ENCODE results near the gene EMP3. TPM values are rescaled to one million over a fixed set of nuclear protein-coding genes. Genes with fewer than 3 reads are reported as not detected.
A peak's percentile ranks its signal among the peaks of the same experiment; 100 is the strongest.
"Not testable (repeated sequence)": the region's sequence is repeated elsewhere in the genome, so short reads cannot be mapped to it uniquely, and the experiment has no call there.

EMP3 gene
- total RNA-seq, 1 experiment from 2014 or later: 67.5 TPM

DNA sequence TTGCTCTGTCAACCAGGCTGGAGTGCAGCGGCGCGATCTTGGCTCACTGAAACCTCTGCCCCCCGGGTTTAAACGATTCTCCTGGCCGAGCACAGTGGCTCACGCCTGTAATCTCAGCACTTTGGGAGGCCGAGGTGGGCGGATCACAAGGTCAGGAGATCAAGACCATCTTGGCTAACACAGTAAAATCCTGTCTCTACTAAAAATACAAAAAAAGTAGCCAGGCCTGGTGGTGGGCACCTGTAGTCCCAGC is 7.7 kb upstream of the EMP3 start:
- not testable (repeated sequence) for DNase-seq (ENCODE audit: low spot score)

DNA sequence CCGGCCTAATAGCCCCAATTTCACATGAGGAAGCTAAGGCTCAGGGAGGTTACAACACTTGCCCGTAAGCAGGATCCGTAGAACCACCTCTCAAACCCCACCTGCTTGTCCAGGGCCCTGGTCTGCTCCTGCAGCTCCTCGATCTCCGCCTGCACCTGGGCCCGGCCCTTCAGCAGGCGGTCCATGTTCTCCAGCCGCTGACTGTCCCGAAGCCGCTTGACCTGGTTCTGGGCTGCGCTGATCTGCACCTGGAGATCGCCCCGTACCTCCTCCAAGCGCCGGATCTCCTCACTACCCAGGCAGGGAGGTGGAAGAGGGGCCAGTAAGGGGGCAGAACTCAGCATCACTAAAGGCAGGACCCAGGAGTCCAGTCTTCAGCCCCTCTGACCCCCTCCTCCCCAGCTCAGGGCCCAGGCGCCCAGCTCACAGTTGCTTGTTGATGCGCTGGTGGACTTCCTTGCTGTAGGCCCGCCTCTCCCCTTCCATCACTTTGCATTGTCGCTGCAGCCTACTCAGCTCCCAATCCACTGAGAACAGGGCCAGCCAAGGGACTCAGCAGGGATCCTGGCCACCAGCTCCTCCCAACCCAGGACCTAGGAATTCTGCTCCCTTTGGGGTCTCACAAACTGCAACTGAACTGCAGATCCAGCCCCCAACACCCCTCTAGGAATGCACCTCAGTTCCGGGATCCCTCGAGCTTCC is 6.9 kb upstream of the EMP3 start:
- DNase-seq (ENCODE audit: low spot score): no peak

DNA sequence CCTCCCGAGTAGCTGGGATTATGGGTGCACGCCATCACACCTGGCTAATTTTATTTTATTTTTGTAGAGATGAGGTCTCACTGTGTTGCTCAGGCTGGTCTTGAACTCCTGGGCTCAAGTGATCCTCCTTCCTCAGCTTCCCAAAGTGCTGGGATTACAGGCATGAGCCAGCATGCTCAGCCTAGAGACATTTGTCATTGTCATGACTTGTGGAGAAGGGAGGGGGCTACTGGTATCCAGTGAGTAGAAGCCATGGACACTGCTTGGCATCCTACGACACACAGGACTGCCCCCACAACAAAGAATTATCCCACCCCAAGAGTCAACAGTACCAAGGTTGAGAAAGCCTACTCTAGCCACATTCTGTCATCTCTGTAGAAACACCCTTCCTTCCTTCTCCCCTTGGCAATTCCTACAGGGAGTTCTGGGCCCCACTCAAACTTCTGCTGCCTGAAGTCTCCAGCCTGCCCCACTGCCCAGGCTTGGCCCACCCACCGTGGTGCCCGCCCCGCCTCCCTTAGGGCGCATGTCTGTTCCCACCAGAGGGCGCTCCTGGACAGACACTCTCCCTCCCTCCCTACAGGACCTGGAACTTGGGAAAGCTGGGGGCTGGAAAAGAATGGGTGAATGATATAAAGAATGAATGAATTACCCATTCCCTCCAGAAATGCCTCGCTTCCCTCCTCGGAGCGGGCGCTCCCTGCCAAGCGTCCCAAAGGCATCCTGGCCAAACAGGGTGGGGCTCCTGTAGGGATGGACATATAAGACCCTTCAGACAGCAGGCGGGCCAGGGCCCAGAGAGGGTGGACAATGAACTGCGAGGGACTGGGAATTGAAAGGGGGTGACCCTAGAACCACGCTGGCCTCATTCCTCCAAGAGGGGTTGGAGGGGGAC is 5.5 kb upstream of the EMP3 start:
- DNase-seq (ENCODE audit: low spot score): peak; percentile 50

DNA sequence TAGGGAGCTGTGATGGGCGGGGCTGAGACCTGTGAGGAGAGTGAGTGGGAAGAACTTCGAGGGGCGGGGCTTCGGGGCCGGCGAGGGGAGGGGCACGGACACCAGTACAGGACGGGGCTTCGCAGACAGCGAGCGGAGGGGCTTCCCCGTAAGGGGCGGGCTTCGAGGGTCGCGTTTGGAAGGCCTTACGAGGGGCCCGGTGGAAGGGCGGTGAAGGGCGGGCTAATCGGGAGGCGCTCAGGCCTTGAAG is 4.1 kb upstream of the EMP3 start:
- DNase-seq (ENCODE audit: low spot score): peak; percentile 68

DNA sequence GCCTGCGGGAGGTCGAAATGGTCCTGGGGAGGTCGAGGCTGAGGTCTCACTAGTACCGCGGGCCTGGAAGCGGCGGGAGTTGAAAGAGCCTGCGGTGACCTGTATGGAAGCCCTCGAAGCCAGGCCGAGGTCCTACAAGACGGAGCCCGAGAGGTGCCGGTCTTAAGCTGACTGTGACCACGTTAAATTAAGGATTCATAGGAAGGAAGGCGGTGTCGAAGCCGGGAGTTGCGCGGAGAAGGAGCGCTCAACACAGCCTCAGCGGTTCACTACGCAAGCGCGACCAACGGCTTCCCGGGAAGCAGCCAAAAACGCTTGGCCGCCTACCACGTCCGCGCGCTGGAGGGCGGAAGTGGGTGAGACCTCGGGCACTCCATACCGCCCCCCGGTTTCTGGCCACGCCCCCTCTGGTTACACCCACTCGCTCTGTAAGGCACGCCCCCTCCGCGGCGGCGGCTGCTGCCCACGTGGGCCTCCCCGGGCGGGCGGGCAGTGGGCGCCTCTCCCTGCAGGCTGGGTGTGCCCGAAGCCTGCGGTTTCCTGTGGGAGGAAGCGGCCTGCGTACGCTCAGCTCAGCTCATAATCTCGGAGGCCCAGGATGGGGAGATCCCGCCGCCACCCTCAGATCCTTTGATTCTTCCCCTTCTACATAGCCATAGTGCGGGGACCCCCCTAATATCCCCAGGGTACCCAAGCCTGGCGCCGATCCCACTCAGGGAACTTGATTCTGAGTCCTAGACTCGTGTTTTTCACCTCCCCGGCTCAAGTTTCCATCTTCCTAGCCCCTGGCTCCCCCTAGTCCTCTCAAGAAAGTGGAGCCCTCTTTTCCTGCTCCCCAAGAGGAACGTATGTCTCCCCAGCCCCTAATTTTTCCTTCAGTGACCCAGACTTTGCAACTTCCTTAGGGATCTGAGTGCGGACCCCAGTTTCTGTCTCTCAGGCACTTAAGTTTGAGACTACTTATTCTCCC is 3.4 kb upstream of the EMP3 start:
- DNase-seq (ENCODE audit: low spot score): peak; percentile 88

DNA sequence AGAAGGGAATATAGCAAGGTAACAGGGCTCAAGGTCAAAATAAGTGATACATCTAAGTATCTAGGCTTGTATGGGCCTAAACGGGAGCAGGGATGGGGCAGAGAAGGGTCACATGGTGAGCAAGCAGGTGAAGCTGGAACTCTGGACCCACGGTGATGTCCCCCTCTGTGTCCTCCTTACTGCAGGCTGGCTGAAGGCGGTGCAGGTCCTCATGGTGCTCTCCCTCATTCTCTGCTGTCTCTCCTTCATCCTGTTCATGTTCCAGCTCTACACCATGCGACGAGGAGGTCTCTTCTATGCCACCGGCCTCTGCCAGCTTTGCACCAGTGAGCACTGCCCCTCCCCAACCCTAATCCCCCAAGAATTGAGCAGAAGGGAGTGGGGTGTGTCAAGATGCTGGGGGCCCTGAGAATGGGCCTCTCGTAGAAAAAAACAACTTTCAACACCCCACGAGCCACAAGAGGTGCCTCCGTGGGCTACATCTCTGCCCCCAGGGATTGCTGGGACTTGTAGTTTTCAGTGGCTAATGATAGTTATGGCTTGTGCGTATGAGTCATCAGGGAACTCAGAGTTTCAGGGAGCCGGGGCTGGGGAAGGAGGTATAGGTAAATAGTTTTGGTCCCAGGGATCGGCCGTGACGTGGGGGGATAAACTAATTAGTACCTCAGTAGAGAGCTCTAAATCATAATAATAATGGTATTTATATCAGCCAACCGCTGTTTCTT is 4.0 kb downstream of the EMP3 start:
- DNase-seq (ENCODE audit: low spot score): no peak

DNA sequence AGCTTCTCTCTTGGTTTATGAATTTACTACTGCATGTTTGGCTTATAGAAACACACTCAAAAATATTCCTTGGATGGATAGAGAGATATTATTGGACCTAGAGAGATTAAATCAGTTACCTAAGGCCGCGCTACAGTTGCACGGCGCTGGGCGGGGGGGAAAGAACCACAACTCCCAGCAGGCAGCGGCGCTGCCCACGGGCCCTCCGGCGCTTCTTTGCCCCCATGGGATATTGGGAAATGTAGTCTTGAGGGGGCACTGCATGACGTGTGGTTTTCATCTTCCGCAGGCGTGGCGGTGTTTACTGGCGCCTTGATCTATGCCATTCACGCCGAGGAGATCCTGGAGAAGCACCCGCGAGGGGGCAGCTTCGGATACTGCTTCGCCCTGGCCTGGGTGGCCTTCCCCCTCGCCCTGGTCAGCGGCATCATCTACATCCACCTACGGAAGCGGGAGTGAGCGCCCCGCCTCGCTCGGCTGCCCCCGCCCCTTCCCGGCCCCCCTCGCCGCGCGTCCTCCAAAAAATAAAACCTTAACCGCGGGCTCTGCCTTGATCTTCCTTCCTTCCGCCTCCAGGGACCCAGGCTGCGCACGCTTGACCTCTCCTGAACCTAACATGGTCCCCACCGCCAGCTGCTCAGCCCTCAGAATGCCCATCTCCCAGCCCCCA is 4.8 kb downstream of the EMP3 start:
- DNase-seq (ENCODE audit: low spot score): no peak

DNA sequence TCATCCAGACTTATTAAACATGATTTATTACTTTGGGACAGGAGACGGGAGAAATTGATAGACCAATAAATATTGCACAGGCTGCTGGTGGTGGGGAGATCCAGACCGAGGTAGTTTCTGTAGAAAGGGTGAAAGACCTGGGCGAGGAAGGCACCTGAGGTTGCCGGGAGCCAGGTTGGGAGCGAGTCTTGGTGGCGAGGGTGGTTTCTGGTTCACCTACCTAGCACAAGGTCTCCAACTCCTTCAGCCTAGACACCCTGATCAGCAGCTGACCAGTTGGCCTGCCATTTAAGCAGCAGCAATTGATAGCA is 7.0 kb downstream of the EMP3 start:
- DNase-seq (ENCODE audit: low spot score): no peak

DNA sequence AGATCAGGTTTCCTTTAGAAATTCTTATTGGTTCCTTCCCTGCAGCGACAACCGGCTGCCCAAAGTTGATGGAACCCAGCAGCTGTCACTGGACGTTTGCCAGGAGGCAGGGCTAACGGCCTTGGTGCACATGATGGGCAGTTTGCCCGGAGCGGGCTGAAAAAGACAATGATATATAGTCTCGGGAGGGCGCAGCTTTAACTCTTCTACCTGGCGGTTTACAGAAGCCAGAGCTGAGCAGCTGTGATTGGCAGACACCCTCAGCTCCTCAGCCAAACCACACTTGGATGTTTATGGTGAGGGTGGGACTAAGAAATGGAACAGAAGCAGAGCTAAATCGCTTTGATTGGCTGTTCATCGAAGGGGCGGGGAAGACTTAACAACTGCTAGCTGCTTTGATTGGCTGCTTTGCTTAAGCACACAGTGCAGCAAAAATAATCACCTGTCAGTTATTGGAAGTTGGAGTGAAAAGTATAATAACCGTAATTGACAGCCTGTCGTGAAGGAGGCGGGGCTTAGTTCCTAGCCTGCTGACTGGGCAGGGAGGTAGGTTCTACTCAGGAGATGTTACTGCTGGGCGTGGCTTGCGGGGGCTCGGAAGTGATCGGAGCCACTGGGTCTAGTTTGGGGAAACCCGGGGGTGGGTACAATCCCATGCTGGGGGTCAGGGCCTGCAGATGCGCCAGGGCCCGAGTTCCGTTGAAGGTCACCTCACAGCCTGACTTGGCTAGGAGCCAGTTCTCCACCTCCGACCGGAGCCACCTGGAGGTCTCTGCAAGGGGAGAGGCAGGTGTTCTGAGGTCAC is 7.5 kb downstream of the EMP3 start:
- DNase-seq (ENCODE audit: low spot score): peak; percentile 93

DNA sequence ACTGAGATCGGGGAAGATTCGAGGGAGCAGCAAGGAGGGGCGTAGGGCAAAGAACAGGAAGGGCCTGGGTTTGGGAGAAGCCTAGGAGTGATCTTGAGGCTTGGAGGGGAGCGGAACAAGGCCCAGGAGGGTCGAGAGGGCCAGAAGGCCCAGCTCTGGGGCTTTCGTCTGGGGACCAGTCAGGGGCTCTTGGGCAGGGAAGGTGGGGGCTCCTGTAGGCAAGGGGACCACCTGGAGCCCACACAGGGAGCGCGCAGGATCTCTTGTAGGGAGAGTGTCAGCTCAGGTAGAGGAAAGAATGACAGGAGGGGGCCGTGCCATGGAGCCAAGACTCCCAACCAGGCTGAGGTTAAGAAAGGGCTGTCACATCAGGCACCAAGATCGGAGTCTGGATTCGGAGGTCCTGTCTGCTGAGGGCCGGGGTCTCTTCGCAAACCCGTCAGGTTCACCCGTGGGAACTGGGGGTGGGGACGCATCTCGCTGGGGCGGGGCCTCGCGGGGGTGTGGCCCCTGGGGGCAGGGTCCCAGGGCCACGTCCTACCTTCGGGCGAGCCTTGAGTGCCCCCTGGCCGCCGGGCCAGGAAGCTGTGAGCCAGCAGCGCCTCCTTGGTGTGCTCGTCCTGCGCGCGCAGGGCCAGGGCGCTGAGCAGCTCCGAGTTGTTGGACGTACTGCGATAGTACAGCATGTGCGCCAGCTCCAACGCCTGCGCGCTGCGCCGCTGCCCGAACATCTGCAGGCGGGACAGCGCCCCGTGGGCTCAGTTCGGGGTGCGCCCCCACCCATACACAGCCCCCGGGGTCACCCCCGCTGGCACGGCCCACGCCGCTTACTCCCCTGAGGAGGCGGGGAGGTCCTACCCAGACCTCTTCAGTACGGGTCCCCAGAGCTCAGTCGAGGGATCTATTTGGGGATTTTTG is 8.4 kb downstream of the EMP3 start:
- peak; percentile 44 for DNase-seq (ENCODE audit: low spot score)

DNA sequence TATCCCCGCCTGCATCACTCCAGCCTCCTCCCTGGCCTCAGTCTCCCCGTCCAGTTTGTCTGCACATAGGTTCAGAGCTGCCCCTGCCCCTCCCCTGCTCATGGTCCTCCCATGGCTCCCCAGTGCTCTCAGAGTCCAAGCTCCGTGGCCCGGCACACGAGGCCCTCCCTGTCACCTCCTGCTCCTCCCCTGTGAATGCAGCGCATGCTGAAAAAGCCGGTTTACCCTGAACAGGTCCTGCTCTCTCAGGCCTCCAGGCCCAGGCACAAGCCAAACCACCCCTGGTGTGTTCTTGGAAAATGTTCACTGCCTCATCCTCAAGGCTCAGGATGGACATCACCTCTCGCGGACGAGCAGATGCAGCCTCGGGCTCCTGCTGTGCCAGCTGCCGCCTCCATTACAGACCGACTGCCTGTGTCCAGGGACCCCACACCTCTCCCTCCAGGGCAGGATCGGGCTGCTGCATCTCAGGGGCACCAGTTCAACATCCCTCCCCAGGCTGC is 13.0 kb downstream of the EMP3 start:
- DNase-seq (ENCODE audit: low spot score): no peak

DNA sequence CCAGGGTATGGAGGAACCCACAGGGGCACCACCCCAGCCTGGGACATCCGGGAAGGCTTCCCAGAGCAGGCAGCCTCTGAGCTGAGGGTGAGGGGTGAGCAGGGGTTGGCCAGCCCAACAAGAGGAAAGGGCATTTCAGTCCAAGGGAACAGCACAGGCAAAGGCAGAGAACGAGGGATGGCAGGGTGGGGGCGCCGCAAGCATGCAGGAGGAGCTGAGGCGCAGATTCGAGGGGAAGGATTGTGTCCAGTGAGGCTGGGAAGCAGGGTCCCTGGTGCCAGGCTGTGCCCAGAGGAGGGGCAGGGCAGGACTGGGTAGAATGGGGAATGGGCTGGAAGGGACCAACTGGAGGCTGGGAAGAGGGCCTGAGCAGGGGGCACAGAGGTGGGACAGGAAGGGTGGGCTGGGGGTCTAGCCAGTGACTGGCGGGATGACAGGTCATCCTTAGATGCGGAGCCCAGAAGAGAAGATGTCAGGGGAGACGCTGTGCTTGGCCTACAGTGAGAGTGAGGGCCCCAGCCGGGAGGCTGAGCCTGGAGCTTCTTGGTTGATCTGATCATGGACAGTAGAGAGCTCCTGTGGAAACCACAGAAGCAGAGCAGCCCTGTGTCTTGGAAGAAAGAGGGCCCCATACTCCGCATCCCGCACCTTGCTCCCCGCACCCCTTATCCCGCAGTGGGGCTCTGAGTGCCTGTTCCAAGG is 13.6 kb downstream of the EMP3 start:
- no peak for DNase-seq (ENCODE audit: low spot score)

DNA sequence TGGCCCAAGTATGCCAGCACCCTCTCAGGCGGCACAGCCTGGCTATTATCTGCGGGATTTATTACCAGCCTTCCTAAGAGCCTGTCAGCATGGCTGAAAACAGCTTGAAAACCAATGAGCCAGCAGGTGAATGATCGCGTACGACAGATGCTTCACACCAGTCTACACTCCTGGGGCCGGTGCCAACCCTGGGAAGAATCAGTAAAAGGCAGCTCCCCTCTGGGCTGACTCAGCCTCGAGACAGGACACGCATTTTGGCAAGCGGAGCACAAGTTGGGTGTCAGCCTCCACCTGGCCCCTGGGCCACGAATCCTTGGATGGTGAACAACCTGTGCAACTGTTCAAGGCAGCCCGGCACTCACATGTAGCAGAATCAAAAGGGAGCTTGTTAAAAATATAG is 15.6 kb downstream of the EMP3 start:
- DNase-seq (ENCODE audit: low spot score): peak; percentile 69

DNA sequence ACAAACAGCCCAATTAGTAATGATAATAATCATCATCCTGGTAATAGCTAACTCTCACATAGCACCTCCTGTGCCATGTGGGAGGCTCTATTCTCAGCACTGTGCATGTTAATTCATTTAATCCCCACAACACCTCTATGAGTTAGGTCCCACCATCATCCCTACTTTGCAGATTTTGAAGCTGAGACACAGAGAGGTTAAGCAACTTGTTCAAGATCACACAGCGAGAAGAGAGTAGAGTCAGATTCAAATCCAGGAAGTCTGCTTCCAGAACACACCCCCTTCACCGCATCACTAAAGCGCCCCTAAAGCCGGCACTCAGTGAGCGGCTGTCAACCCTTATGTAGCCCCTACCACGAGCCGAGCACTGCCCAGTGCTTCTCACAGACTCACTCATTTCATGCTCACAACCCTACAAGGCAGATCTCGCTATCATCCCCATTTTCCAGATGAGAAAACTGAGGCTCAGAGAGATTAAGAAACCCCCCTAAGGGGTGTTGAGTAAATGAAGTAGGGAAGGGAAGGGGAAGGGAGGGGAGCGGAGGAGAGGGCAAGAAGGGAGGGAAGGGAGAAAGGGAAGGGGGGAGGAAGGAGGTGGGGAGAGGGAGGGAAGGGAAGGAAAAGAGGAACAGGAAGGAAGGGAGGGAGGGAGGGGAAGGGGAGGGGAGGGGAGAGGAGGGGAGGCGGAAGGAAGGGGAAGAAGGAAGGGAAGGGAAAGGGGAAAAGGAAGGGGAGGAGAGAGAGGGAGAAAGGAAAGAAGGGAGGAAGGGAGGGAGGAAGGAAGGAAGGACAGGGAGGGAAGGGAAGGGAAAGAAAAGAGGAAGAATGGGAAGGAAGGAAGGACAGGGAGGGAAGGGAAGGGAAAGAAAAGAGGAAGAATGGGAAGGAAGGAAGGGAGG is 16.4 kb downstream of the EMP3 start:
- DNase-seq (ENCODE audit: low spot score): no peak

DNA sequence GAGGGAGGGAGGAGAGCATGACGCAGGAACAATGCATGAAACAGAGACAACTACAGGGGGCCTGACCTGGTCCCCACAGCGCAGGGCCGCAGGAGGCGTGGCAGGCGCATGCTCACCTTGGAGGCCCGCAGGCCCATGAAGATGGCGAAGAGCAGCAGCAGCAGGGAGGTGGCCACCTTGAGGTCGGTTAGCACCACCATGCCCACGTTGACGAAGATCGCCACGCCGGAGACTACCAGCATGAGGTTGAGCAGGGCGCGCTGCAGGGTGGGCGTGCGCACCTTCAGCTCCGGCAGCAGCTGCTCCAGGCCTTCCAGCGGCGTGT is 17.0 kb downstream of the EMP3 start:
- DNase-seq (ENCODE audit: low spot score): no peak

DNA sequence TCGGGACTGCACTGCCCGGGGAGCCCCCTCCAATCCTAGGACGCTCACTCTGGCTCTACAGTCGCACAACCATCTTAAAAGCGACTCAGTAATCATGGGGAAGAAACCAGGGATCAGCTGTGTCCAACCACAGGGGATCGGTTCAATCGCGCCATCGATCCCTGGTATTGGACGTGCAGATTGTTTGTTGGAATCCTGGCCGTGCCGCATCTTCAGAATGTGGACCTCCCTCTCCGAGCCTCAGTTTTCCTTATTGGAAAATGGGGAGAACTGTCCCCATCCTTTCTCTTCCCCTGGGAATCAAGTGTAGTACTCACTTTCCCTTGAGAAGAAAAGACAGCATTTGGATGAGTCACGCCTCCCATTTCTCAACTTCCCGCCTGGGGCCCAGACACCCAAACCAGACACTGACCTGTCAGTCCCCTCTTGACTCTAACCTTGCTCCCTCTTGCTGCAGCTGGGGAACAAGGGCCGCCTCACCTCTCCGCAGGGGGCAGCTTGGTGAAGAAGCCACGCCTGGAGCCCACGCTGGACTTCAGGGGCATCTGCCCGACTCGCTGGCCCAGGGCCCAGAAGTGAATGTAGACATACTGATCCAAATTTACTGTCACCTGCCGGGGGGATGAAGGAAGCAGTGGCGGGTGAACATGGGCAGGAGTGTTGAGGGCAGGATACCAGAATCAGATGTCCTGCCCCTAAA is 17.6 kb downstream of the EMP3 start:
- peak; percentile 43 for DNase-seq (ENCODE audit: low spot score)

DNA sequence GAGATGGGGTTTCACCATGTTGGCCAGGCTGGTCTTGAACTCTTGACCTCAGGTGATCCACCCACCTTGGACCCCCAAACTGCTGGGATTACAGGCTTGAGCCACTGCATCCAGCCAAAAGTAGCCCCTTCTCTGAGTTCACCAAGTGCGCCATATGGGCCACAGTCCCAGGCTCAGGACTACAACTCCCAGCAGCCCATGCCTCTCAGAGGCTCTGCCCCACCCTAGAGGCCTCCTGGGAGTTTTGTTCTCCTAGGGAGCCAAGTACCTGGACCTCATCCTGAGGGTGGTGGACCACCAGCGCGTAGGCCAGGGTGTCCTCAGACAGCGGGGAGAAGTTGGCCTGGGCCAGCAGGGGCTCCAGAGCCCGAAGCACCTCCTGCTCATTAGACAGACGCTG is 19.5 kb downstream of the EMP3 start:
- no peak for DNase-seq (ENCODE audit: low spot score)

All from A172 (cell line).